Stimulated activated CD4-positive, alpha-beta T cell treated with anti-CD3 and anti-CD28 coated beads, Interleukin-1b, Interleukin-23, amount 100 ng/mL, for 4 hours (primary cell): ENCODE measurements around the gene CATSPER3.
"Not testable (repeated sequence)": the region's sequence is repeated elsewhere in the genome, so short reads cannot be mapped to it uniquely, and the experiment has no call there.

Experiments
- DNase-seq, 2 donors: peaks; one replicate each; pipeline ENCODE4 v3.0.0-alpha.2; 2020; ENCODE audit warnings: low read depth in 2 of 2

CATSPER3 gene

DNA sequence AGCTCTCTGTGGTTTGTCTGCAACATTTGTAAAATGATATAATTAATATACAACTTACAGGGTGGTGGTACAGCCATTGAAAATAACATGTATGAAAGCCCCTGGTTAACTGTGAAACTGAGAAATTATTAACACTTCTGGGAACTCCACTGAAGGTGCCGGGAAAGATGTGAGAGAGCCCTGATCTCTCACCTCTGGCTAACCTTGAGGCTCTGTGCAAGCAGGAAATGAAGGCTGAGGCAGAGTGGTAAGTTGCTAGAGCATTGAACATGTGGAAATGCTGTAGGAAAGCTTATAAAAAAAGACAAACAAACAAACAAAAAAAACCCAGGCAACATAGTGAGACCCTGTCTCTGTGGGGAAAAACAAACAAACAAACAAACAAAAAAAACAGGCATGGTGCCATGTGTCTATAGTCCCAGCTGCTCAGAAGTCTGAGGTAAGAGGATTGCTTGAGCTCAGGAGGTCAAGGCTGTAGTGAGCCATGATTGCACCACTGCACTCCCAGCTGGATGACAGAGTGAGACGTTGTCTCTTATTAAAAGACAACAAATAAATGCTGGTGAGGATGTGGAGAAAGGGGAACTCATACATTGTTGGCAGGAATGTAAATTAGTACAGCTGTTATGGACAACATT lies 7.5 kb downstream of the CATSPER3 start:
- DNase-seq: no peak

DNA sequence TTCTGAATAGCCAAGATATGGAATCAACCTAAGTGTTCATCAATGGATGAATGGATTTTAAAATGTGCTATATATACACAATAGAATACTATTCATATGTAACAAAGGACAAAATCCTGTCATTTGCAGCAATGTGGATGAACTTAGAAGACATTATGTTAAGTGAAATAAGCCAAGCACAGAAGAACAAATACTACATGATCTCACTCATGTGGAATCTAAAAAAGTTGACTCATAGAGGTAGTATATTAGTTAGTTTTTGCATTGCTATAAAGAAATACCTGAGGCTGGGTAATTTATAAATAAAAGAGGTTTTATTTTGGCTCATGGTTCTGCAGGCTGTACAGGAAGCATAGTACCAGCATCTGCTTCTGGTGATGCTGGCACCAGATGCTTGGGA lies 8.1 kb downstream of the CATSPER3 start:
- no peak for DNase-seq

DNA sequence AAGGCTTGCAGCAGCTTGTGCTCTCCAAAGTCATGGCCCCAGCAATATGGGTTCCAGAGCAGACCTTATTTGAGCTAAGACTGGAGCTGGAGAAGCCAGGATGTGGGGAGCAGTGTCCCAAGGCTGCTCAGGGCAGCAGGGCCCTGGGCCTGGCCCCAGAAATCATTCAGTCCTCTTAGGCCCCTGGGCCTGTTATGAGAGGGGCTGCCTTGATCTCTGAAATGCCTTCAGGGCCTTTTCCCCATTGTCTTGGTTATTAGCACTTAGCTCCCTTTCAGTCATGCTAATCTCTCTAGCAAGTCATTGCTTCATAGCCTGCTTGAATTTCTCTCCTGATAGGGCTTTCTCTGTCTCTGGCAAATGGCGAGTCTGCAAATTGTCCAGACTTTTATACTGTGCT lies 9.1 kb downstream of the CATSPER3 start:
- no peak for DNase-seq

DNA sequence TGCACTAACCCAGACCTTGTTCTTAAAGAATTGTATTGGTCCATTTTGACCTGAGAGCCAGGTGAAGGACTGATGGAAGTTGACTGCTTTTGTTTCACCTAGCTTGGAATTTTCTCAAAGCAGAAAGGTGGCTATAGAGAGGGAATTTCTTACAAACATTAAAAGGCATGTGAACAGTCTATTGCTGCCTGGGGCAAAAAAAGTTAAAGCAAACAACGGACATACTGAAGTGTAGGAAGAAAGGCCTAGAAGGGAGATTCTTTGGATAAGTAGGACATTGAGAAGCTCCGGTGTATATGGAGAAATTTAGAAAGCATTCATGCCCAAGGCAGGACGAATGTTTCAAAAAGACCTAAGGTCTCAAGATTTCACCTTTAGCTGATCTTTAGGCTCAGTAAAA lies 11.7 kb downstream of the CATSPER3 start:
- DNase-seq: no peak

DNA sequence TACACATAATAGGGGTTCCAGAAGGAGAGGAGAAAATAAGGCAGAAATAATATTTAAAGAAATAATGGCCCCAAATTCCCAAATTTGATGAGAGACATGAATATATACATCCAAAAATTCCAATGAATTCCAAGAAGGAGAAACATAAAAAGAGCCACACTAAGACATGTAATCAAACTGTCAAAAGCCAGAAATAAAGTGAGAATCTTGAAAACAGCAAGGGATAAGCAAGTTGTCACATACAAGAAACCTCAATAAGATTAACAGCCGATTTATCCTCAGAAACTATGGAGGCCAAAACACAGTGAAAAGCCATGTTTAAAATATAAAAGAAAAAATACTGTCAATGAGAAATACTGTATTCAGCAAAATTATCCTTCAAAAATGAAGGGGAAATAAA lies 14.5 kb downstream of the CATSPER3 start:
- DNase-seq: no peak

DNA sequence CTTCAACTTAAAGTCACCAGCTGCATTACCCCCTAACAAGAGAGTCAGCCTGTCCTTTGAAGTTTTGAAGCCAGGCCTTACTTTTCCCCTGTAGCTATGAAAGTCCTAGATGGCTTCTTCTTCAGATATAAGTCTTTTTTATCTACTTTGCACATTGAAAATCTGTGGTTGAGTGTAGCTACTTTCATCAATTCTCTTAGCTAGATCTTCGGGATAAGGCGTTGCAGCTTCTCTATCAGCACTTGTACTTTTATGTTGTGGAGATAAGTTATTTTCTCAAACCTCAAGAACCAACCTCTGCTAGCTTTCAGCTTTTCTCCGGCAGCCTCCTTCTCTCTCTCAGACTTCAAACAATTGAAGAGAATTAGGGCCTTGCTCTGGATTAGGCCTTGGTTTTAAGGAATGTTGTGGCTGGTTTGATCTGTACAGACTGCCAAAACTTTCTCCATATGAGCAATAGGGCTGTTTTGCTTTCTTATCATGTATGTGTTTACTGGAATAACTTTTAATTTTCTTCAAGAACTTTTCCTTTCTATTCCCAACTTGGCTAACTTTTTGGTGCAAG lies 21.6 kb downstream of the CATSPER3 start:
- no peak for DNase-seq

DNA sequence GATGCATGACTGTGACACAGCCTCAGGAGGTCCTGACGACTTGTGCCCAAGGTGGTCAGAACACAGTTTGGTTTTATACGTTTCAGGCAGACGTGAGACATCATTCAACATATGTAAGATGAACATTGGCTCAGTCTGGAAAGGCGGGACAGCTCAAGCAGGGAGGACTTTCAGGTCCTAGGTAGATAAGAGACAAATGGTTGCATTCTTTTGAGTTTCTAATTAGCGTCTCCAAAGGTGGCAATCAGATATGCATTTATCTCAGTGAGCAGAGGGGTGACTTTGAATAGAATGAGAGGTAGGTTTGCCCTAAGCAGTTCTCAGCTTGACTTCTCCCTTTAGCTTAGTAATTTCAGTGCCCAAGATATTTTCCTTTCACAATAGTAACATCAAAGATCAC lies 22.5 kb downstream of the CATSPER3 start:
- DNase-seq: not testable (repeated sequence)

DNA sequence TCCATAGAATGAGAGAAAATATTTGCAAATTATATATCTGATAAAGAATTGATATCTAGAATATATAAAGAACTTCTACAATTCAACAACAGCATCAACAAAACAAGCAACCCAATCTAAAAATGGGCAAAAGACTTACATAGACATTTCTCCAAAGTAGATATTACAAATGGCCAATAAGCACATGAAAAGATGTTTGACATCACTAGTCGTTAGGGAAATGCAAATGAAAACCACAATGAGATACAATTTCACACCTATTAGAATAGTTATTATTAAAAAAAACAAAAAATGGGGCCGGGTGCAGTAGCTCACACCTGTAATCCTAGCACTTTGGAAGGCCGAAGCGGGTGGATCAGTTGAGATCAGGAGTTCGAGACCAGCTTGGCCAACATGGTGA lies 24.4 kb downstream of the CATSPER3 start:
- DNase-seq: no peak

DNA sequence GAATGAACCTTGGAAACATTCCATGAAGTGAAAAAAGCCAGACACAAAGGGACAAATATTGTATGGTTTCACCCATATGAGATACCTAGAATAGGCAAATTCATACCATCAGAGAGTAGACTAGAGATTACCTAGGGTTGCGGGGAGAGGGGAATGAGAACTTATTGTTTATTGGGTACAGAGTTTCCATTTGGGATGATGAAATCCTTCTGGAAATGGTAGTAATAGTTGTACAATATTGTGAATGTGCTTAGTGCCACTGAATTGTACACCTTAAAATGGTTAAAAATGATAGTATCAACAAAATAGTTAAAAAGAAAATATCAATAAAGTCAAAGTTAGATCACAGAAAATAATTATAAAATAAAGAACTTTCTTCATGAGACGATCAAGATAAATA lies 25.5 kb downstream of the CATSPER3 start:
- DNase-seq: no peak

DNA sequence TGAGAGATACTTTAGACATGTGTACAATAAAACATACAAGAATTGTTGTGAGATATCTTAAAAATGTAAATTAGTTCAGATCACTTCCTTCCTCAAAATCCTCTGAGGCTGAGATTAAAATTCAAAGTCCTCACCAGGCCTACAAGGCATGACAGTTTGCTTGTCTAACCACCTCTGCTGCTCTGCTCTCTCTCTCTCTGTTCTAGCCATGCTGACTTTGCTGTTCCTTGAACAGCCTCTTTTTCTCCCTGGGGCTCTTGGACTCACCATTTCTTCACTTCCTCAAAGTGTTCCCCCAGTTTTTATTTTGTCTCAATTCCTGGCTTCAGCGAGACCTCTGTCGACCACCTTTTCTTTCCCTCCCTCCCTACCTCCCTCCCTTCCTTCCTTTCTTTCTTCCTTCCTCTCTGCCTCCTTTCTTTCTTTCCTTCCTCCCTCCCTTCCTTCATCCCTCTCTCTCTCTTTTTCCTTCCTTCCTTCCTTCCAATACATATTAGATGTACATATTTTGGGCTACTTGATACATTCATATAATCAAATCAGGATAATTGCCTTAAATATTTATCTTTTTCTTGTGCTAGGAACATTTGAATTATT lies 27.0 kb downstream of the CATSPER3 start:
- DNase-seq: no peak

DNA sequence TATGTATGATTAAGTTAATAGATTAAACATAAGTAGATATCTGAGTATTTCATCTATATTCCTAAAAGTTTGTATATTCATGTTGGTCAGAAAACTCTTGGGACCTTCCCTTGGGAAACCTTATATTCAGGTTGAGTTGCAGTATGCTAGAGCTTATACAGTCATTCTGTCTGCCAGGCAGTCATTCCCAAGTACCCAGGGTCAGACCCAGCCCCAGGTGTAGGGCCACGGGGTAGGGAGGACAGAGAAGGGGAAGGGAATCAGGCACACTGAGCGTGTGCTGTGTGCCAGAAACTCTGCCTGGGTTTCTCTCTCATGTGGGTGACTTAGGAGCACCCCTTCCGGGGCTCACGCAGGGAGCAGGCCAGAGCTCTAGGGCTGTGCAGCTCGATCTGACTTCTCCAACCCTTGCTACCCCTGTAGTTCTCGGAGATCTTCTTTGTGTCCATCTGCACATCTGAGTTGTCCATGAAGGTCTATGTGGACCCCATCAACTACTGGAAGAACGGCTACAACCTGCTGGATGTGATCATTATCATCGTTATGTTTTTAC lies 28.2 kb downstream of the CATSPER3 start:
- no peak for DNase-seq

DNA sequence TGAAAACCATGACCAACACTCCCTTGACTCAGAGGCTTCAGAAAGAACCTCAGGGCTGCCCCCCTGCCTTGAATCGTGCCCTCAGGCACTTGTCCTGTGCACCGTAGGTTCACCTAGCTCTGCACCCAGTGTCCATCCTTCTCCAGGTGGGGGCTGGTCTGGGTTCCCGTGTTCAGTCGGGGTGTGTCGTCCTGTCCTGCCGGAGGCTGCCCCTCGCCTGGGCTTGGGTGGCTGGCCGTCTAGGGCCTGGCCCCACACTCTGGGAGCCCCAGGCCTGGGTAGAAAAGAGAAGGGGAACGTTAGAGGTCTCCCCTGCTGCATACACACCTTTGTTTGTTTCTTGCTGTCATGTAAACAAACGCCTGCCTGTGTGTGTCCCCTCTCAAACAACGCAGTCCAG lies 29.3 kb downstream of the CATSPER3 start:
- no peak for DNase-seq

DNA sequence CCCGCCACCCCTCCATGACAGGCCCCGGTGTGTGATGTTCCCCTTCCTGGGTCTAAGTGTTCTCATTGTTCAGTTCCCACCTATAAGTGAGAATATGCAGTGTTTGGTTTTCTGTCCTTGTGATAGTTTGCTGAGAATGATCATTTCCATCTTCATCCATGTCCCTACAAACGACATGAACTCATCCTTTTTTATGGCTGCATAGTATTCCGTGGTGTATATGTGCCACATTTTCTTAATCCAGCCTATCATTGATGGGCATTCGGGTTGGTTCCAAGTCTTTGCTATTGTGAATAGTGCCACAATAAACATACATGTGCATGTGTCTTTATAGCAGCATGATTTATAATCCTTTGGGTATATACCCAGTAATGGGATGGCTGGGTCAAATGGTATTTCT lies 30.4 kb downstream of the CATSPER3 start:
- DNase-seq: not testable (repeated sequence)

DNA sequence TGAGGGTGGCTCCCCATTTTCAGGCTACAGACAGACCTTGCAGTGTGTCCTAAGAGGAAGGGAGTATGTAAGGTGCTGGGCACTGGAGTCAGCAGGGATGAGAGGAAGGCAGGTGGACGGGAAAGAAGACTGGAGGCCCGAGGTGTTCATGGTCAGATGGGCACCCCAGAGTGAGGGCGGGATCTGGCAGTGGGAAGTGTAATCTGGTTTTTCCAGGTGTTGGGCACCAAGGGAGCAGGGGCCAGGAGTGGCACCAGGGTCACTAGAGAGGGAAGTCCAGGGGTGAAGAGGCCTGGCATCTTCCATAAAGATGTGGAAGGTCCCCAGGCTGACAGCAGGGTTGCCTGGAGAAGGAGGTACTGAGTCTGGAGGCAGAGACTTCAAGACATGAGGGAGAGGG lies 36.7 kb downstream of the CATSPER3 start:
- DNase-seq: no peak

DNA sequence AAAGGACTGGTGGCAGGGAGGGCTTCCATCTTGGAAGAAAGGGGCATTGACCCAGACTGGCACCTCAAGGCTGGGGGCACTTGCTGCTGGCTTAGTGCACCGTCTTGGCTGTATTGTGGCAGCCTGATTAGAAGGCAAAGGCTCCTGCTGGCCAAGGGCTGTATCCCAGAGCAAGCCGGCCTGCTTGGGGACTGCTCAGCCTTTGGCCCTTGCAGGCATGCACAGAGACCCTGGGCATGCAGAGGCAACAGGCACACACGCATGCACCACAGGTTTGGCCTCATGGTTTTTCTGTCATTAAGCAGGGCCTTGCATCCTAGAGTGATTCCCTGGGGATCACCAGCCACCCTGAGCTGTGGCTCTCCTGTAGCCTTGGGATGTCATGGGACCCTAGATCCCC lies 37.4 kb downstream of the CATSPER3 start:
- no peak for DNase-seq

DNA sequence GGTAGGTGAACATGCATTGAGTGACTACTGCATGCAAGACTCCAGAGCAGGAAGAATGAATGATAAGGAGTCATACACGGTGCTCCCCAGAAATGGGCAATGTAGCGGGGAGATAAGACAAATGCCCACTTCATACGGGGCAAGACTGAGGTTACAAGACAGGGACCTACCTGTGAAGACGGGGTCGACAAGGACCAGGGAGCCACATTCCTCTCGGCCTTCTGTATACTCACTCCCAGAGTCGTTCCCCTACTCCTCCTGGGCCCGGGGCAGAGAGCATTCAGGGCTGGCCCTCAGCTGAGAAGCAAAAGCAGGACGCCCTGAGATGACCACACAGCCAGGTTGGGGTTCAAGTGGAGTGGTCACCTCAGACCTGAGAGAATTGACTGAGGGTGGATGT lies 39.6 kb downstream of the CATSPER3 start:
- no peak for DNase-seq

DNA sequence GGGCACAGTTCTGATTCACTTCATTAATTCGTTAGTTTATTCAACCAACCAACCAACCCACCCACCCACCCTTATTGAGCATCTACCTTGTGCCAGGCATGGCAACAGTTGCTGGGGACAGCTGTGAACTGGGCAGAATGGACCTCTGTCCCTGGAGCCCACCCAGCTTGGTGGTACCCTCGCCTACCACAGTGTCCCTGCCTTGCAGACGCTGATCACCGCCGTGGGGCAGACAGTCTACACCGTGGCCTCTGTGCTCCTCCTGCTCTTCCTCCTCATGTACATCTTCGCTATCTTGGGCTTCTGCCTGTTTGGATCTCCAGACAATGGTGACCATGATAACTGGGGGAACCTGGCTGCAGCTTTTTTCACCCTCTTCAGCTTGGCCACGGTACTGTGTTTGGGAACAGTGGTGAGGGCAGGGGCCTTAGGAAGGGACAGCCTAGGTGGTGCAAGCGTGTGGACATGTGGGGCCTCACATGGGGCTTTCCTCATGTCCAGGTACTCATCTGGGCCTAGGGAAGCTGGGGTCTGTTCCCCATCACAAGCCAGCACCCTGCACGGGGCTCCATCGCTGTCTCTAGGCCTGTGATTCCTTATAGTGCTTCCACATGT lies 40.1 kb downstream of the CATSPER3 start:
- no peak for DNase-seq

DNA sequence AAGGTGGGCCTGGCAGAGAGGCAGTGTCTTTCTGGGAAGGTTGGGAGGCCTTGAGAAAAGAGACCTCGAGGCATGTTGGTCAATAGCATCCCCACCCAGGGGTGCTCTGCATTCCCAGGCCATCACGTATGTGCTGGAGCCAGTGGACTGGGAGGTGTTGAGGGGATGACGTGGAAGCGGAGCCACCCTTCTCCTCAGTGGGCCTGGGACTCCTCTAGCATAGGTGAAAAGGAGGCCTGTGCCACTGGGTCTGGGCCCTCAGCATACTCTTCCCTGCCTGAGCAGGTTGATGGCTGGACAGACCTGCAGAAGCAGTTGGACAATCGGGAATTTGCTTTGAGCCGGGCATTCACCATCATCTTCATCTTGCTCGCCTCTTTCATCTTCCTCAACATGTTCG lies 40.8 kb downstream of the CATSPER3 start:
- DNase-seq: no peak

DNA sequence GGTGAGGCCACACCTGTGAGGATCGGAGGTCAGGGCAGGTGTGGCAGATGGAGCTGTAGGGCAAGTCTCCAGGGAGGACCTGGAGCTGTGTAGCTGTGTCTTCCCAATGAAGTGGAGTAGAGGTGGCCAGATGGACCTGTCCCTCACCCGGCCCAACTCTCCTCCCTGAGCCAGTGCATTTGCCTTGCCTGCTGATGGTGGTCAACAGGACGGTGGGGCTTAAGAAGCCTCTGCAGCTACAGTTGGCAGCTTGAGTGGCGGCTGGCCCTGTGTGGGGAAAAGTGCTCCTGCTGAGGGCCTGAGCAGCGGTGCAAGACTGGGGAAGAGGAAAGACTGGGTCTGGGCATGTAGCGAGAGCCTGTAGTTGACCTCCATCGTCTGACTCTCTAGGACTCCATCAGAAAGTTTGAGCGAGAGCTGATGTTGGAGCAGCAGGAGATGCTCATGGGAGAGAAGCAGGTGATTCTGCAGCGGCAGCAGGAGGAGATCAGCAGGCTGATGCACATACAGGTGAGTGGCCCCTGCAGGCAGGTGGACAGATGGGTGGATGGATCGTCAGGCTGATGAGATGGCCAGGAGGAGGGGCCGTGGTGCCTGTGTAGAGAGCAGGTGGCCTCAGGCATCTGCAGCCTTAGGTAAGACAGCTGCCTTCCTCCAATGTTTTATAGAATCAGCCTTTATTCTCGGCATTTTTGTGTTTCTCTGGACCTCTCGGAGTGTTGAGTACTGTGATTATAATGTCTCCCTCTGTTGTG lies 41.5 kb downstream of the CATSPER3 start:
- DNase-seq: no peak

DNA sequence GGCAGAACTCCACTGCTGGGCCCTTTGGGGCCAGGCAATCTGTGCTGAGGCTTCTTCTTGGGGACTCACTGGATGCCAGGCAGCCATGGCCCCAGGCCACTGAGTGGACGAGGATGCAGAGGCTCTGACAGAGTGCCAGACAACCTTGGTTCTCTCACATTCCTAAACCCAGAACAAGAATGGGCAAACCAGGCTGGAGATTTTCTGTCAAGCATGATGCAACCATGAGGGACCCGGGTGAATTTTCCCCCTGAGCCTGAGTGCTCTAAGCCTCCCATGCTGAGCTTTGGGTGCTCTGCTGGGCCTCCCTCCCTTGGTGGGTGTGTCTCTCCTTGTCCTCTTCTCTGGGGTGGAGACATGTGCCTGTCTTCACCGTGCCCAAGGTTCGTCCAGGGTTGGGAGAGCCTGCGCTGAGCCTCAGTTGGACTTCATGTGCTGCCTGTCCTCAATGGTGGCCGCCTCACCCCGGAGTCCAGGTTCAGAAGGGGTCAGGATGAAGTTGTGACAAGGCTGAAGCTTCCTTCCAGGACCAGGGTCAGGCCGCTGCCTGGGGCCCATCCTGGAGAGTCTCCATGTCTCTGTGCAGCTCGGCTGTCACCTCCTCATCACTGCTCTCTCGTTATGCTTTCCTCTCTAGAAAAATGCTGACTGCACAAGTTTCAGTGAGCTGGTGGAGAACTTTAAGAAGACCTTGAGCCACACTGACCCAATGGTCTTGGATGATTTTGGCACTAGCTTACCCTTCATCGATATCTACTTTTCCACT lies 42.2 kb downstream of the CATSPER3 start:
- no peak for DNase-seq
